ENCODE measurements around the gene THEMIS. TPM values are rescaled to one million over a fixed set of nuclear protein-coding genes. Genes with fewer than 3 reads are reported as not detected.

Gene THEMIS
- total and polyA plus RNA-seq, 2 of the 4 experiments (the other 2 are of a cell fraction), result not detected

- ATAC-seq (ENCODE audit: low read depth), result no peak
- no peak overlapping the region for H2BK120ac ChIP-seq (ENCODE audit: low read depth, low read length)
- H2AK9ac ChIP-seq (replicated peaks; ENCODE audit: low read depth, low read length, poor library complexity), result no peak overlapping the region
- H3K4ac ChIP-seq (ENCODE audit: low read depth, low read length), result no peak overlapping the region; the same call in 1 of the 2 replicates
- POLR2A ChIA-PET (ENCODE audit: unreplicated experiment), result no interaction called here
- H3K27ac ChIP-seq (ENCODE audit: insufficient read depth, low read length), result no peak overlapping the region
- H2AK5ac ChIP-seq (ENCODE audit: low read depth, low read length), result peak overlapping the region; percentile 4; the same call in 1 of the 2 replicates
- no peak overlapping the region for H4K91ac ChIP-seq (ENCODE audit: insufficient read depth, low read depth, low read length)
- CTCF ChIA-PET, result no interaction called here
- intact Hi-C loops (cut with micrococcal nuclease) (no loop called here), in situ Hi-C loops (cut with MboI; ENCODE audit: low sequenced_read_pairs) (no loop called here), dilution Hi-C loops (cut with HindIII; ENCODE audit: low sequenced_read_pairs, unreplicated experiment) (no loop called here)
- H3K23ac ChIP-seq (ENCODE audit: low read depth, low read length), result no peak overlapping the region
- no peak overlapping the region for H3K4me2 ChIP-seq (ENCODE audit: low read depth, low read length)
- H3K56ac ChIP-seq (ENCODE audit: extremely low read depth, insufficient read depth, low read length), result no peak overlapping the region
- H4K8ac ChIP-seq (ENCODE audit: low read depth in 2 of 2, low read length in 2 of 2), result peak overlapping the region in 1 of 2 experiments; percentile 19; a peak in 1 of 4 replicates
- peak overlapping the region; percentile 47; the same call in 1 of the 2 replicates for H2BK20ac ChIP-seq (ENCODE audit: low read depth, low read length)
- H3K18ac ChIP-seq (ENCODE audit: low read depth, low read length), result no peak overlapping the region
- H3K36me3 ChIP-seq (ENCODE audit: control insufficient read depth, insufficient read depth, low read length), result no peaks in the 10 kb centered on the region
- no peaks in the 10 kb centered on the region; the same call in 1 of the 2 replicates for H3K4me1 ChIP-seq (ENCODE audit: control insufficient read depth, insufficient read depth, low read length)
- H3K4me3 ChIP-seq (ENCODE audit: insufficient read depth, low read depth, low read length), result no peak overlapping the region
- no peaks in the 10 kb centered on the region for H4K20me1 ChIP-seq (ENCODE audit: insufficient read depth, low read length)
- H2BK5ac ChIP-seq (ENCODE audit: low read depth, low read length, poor library complexity, severe bottlenecking), result no peak overlapping the region
- no peak overlapping the region for H3K14ac ChIP-seq (replicated peaks; ENCODE audit: low read depth, low read length)
- no peak for DNase-seq
- no peaks in the 10 kb centered on the region for H3K27me3 ChIP-seq (ENCODE audit: control insufficient read depth, insufficient read depth, low read length)
- H4K5ac ChIP-seq (ENCODE audit: low read depth, low read length), result no peak overlapping the region
- peak overlapping the region; percentile 48; the same call in 1 of the 3 replicates for H2BK15ac ChIP-seq (ENCODE audit: low read depth, low read length)
- TF ChIP-seq RCOR1 (IDR thresholded peaks at IDR 0.05; ENCODE audit: insufficient replicate concordance, low read length) (no peak), CEBPB (IDR thresholded peaks at IDR 0.05; ENCODE audit: low read depth, low read length) (0 out of 2 replicates have a peak, but pooled peaks have one; percentile 16), RFX5 (IDR thresholded peaks at IDR 0.05; ENCODE audit: low read depth, low read length) (no peak), MAFK (IDR thresholded peaks at IDR 0.05; ENCODE audit: low read depth, low read length) (no peak), BHLHE40 (IDR thresholded peaks at IDR 0.05; ENCODE audit: low read depth, low read length) (no peak), MAZ (IDR thresholded peaks at IDR 0.05; ENCODE audit: borderline replicate concordance, low read depth, low read length) (no peak), USF2 (IDR thresholded peaks at IDR 0.05; ENCODE audit: low read depth, low read length) (no peak)
- peaks cover 1% of the 10 kb centered on the region for H3K9me3 ChIP-seq (ENCODE audit: control insufficient read depth, insufficient read depth, low read length)
- BruUV-seq (replicated peaks), result no TSS peak
- peak overlapping the region; percentile 62 for H2AFZ ChIP-seq (replicated peaks; ENCODE audit: low read length, poor library complexity)
- H3K79me1 ChIP-seq (ENCODE audit: low read depth in 1 of 2, low read length in 2 of 2), result no peaks in the 10 kb centered on the region
- H3K9me1 ChIP-seq (ENCODE audit: insufficient read depth, low read length), result no peaks in the 10 kb centered on the region
- no peak overlapping the region for H3K9ac ChIP-seq (ENCODE audit: low read depth, low read length)
Observed at GRCh38 chr6:127937747-127938146, 36.9 kb upstream of the THEMIS start.

Data from IMR-90 (cell line).